Duodenal mucosa (tissue), 2 donors: ENCODE measurements around the gene C1orf210.

Experiments used
- H3K27ac ChIP-seq: one replicate; pipeline ENCODE4 v1.7.0; 2013; ENCODE audit warnings: low read depth, low read length
- H3K27me3 ChIP-seq, 2 donors: one replicate each; pipeline ENCODE4 v1.7.0; 2013; ENCODE audit warnings: low read length in 2 of 2, control low read depth in 1 of 2; ENCODE audit not compliant: insufficient read depth in 2 of 2, control insufficient read depth in 1 of 2
- H3K36me3 ChIP-seq, 2 donors: one replicate each; pipeline ENCODE4 v1.7.0; 2013; ENCODE audit warnings: low read length in 2 of 2, control low read depth in 1 of 2; ENCODE audit not compliant: insufficient read depth in 2 of 2, control insufficient read depth in 1 of 2
- H3K4me1 ChIP-seq, 2 donors: one replicate each; pipeline ENCODE4 v1.7.0; 2013; ENCODE audit warnings: low read length in 2 of 2, control low read depth in 1 of 2; ENCODE audit not compliant: insufficient read depth in 2 of 2, control insufficient read depth in 1 of 2
- H3K4me3 ChIP-seq, 2 donors: one replicate each; pipeline ENCODE4 v1.7.0; 2013; ENCODE audit warnings: low read length in 2 of 2, low read depth in 1 of 2
- H3K9ac ChIP-seq, 2 donors: one replicate each; pipeline ENCODE4 v1.7.0; 2013; ENCODE audit warnings: low read length in 2 of 2, low read depth in 1 of 2
- H3K9me3 ChIP-seq, 2 donors: one replicate each; pipeline ENCODE4 v1.7.0; 2013; ENCODE audit warnings: low read length in 2 of 2, control low read depth in 1 of 2; ENCODE audit not compliant: control insufficient read depth in 1 of 2

C1orf210 gene

GRCh38 chr1:43284546-43285110, 753 bp downstream of the C1orf210 start:
- peaks cover 23 to 27% of the 10 kb centered on the region in 2 donors for H3K4me1 ChIP-seq
- peak overlapping the region; percentile 86 for H3K27ac ChIP-seq
- no peaks in the 10 kb centered on the region for H3K27me3 ChIP-seq
- peak overlapping the region; percentile 67 to 80 for H3K4me3 ChIP-seq
- no peaks in the 10 kb centered on the region for H3K9me3 ChIP-seq
- H3K9ac ChIP-seq, result peak overlapping the region; percentile 96 to 99
- H3K36me3 ChIP-seq, result peaks cover 0 to 7% of the 10 kb centered on the region in 2 donors

GRCh38 chr1:43284065-43284464, 1.3 kb downstream of the C1orf210 start:
- Histone ChIP-seq H3K27me3 (no peaks in the 10 kb centered on the region), H3K27ac (peak overlapping the region; percentile 86), H3K9ac (peak overlapping the region; percentile 96 to 99), H3K36me3 (peaks cover 0 to 7% of the 10 kb centered on the region in 2 donors), H3K9me3 (no peaks in the 10 kb centered on the region), H3K4me1 (peaks cover 27 to 28% of the 10 kb centered on the region in 2 donors), H3K4me3 (peak overlapping the region; percentile 67 to 80)

- Histone ChIP-seq H3K9ac (no peak overlapping the region), H3K27ac (no peak overlapping the region), H3K4me1 (peaks cover 22 to 35% of the 10 kb centered on the region in 2 donors), H3K9me3 (no peaks in the 10 kb centered on the region), H3K4me3 (no peak overlapping the region), H3K27me3 (no peaks in the 10 kb centered on the region), H3K36me3 (peaks cover 0 to 7% of the 10 kb centered on the region in 2 donors)
Observed at GRCh38 chr1:43282220-43283195, 2.9 kb downstream of the C1orf210 start.

- Histone ChIP-seq H3K36me3 (peaks cover 0 to 7% of the 10 kb centered on the region in 2 donors), H3K27ac (no peak overlapping the region), H3K27me3 (no peaks in the 10 kb centered on the region), H3K4me1 (peaks cover 21 to 40% of the 10 kb centered on the region in 2 donors), H3K4me3 (no peak overlapping the region), H3K9ac (no peak overlapping the region), H3K9me3 (no peaks in the 10 kb centered on the region)
Observed at GRCh38 chr1:43280692-43281091, 4.7 kb downstream of the C1orf210 start.

- Histone ChIP-seq H3K27me3 (no peaks in the 10 kb centered on the region), H3K4me3 (no peak overlapping the region), H3K36me3 (peaks cover 0 to 7% of the 10 kb centered on the region in 2 donors), H3K4me1 (peaks cover 24 to 42% of the 10 kb centered on the region in 2 donors), H3K9ac (no peak overlapping the region), H3K27ac (no peak overlapping the region), H3K9me3 (no peaks in the 10 kb centered on the region)
Observed at GRCh38 chr1:43279666-43280065, 5.7 kb downstream of the C1orf210 start.

- Histone ChIP-seq H3K9me3 (no peaks in the 10 kb centered on the region), H3K36me3 (peaks cover 0 to 7% of the 10 kb centered on the region in 2 donors), H3K4me3 (no peak overlapping the region), H3K27me3 (no peaks in the 10 kb centered on the region), H3K4me1 (peaks cover 30 to 47% of the 10 kb centered on the region in 2 donors), H3K27ac (no peak overlapping the region), H3K9ac (no peak overlapping the region)
Observed at GRCh38 chr1:43279161-43279560, 6.2 kb downstream of the C1orf210 start.

- Histone ChIP-seq H3K9ac (no peak overlapping the region), H3K27ac (no peak overlapping the region), H3K36me3 (peaks cover 0 to under 1% of the 10 kb centered on the region in 2 donors), H3K4me1 (peaks cover 27 to 45% of the 10 kb centered on the region in 2 donors), H3K4me3 (no peak overlapping the region), H3K9me3 (no peaks in the 10 kb centered on the region), H3K27me3 (no peaks in the 10 kb centered on the region)
Observed at GRCh38 chr1:43277116-43277876, 8.1 kb downstream of the C1orf210 start.

GRCh38 chr1:43276673-43277072, 8.7 kb downstream of the C1orf210 start:
- peaks cover 30 to 45% of the 10 kb centered on the region in 2 donors for H3K4me1 ChIP-seq
- H3K9me3 ChIP-seq, result no peaks in the 10 kb centered on the region
- no peaks in the 10 kb centered on the region for H3K36me3 ChIP-seq
- H3K9ac ChIP-seq, result no peak overlapping the region
- no peak overlapping the region for H3K27ac ChIP-seq
- no peaks in the 10 kb centered on the region for H3K27me3 ChIP-seq
- H3K4me3 ChIP-seq, result no peak overlapping the region

GRCh38 chr1:43275826-43276620, 9.4 kb downstream of the C1orf210 start:
- no peaks in the 10 kb centered on the region for H3K27me3 ChIP-seq
- no peaks in the 10 kb centered on the region for H3K9me3 ChIP-seq
- no peak overlapping the region for H3K9ac ChIP-seq
- no peak overlapping the region for H3K4me3 ChIP-seq
- no peaks in the 10 kb centered on the region for H3K36me3 ChIP-seq
- no peak overlapping the region for H3K27ac ChIP-seq
- H3K4me1 ChIP-seq, result peaks cover 36 to 45% of the 10 kb centered on the region in 2 donors
